Activated CD4-positive, alpha-beta memory T cell treated with anti-CD3 and anti-CD28 coated beads for 36 hours (primary cell): ENCODE results near the gene GPR162. TPM values are rescaled to one million over a fixed set of nuclear protein-coding genes. Genes with fewer than 3 reads are reported as not detected.

Experiments used
- CTCF ChIA-PET: fragments of 350-600 bp; sonication (Branson Sonifier 250); formaldehyde crosslinking; loops from one replicate; lab custom pipeline; 2021; ENCODE audit warnings: antibody characterized with exemption, inconsistent platforms; lab: Charles Lee
- POLR2A ChIA-PET: fragments of 350-600 bp; sonication (Branson Sonifier 250); formaldehyde crosslinking; loops from one replicate; lab custom pipeline; 2021; ENCODE audit warnings: antibody characterized with exemption; lab: Charles Lee
- DNase-seq: peaks from one replicate; pipeline ENCODE4 v3.0.0-alpha.2; 2020
- H3K27ac Mint-ChIP-seq: one replicate; pipeline ENCODE4 v1.8.0; 2021; ENCODE audit warnings: mixed read lengths
- H3K27me3 Mint-ChIP-seq: one replicate; pipeline ENCODE4 v1.8.0; 2021; ENCODE audit warnings: mixed read lengths
- H3K36me3 Mint-ChIP-seq: one replicate; pipeline ENCODE4 v1.8.0; 2021; ENCODE audit warnings: mixed read lengths
- H3K4me1 Mint-ChIP-seq: one replicate; pipeline ENCODE4 v1.8.0; 2021; ENCODE audit warnings: low read depth, mixed read lengths
- H3K4me3 Mint-ChIP-seq: one replicate; pipeline ENCODE4 v1.8.0; 2021; ENCODE audit warnings: mild to moderate bottlenecking, mixed read lengths
- H3K9me3 Mint-ChIP-seq: one replicate; pipeline ENCODE4 v1.8.0; 2021; ENCODE audit warnings: mixed read lengths
- intact Hi-C: fragments of 100-400 bp; cut with micrococcal nuclease; formaldehyde crosslinking; loops from one replicate; pipeline ENCODE4 v1.15.1; 2023
- total RNA-seq, 2 experiments: library from RNA; stranded (reverse); gene quantifications; one replicate each; pipeline ENCODE4 v1.2.3, GENCODE V29; 2021

GPR162 gene
- total RNA-seq, 2 experiments from 2014 or later = 0.31 TPM; not detected in 1

DNA sequence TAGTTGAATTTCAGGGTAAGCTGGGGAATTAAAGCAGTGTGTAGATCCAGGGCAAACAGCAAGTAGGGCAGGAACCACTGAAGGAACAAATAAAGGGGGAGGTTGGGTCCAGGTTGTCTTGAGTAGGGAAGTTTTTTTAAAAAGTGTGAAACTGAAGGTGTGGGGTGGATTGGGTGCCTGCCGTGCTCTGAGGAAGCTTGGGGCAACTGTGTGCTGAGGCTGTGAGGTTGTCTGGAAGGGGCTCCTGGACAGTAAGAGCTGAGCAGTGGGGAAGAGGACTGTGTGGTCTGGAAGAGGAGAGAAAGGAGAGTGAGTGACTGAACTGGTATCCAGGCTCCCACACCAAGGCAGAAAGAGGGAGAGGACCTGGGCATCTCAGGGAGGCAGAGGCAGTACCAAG, 10.9 kb upstream of the GPR162 start:
- intact Hi-C loops = no loop called here
- no peak overlapping the region for H3K4me3 Mint-ChIP-seq
- H3K4me1 Mint-ChIP-seq = peaks cover 13% of the 10 kb centered on the region
- H3K27ac Mint-ChIP-seq = peak overlapping the region; percentile 2
- H3K36me3 Mint-ChIP-seq = peaks cover 23% of the 10 kb centered on the region
- CTCF ChIA-PET = interaction anchor here (1.0 to 1.4 kb wide), 3 partner anchors 24 to 44 kb away, joined by 3 to 4 read pairs (median 4); no protein-coding TSS in a partner anchor
- H3K27me3 Mint-ChIP-seq = no peaks in the 10 kb centered on the region
- POLR2A ChIA-PET = interaction anchor here (1.2 to 1.5 kb wide), 3 partner anchors 17 to 57 kb away, joined by 3 read pairs; no protein-coding TSS in a partner anchor
- no peak for DNase-seq
- no peaks in the 10 kb centered on the region for H3K9me3 Mint-ChIP-seq

DNA sequence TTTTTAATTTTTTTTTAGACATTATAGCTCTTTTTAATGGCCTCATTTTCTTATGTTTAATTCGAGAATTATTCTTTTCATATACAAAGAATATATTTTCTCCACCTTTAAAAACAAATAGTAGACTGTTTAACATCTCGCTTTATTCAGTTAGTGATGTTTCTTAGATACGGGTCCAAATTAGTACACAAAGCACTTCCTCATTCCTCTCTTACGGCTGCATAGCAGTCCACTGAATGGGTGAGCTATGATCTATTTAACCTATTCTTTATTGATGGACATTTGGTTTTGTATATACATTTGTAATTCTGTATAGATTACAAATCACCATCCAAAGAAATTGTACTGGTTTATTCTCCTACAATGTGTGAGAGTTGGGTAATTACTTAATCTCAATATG, 8.3 kb upstream of the GPR162 start:
- ChIA-PET CTCF (interaction anchor here (0.6 to 1.8 kb wide), 5 partner anchors 10 to 478 kb away, joined by 3 to 7 read pairs (median 3); partner anchors contain the start of gene MLF2), POLR2A (interaction anchor here (0.7 kb wide), 1 partner anchor 105 kb away, joined by 3 read pairs; no protein-coding TSS in a partner anchor)
- H3K36me3 Mint-ChIP-seq = peaks cover 38% of the 10 kb centered on the region
- H3K4me1 Mint-ChIP-seq = peaks cover 13% of the 10 kb centered on the region
- intact Hi-C loops = no loop called here
- no peak for DNase-seq
- H3K4me3 Mint-ChIP-seq = no peak overlapping the region
- no peaks in the 10 kb centered on the region for H3K27me3 Mint-ChIP-seq
- no peaks in the 10 kb centered on the region for H3K9me3 Mint-ChIP-seq
- H3K27ac Mint-ChIP-seq = no peak overlapping the region

DNA sequence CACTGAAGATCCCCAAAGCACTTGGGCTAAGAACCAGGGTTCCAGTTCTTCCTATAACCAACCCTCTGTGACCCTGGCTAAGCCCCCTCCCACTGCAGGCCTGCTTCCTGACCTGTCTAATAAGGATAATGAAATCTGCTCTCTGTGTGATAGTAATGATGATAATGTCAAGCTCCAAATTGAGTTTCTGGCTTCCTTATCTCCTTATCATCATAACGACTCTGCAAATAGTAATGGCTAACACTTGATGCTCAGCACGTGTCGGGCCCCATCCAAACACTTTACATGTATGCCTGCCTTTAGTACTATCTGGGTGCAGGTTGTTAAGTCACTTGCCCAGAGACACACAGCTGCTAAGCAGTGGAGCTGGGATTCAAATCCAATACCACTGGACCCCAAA, 5.0 kb upstream of the GPR162 start:
- no peaks in the 10 kb centered on the region for H3K9me3 Mint-ChIP-seq
- no peak overlapping the region for H3K4me3 Mint-ChIP-seq
- H3K4me1 Mint-ChIP-seq = peaks cover 7% of the 10 kb centered on the region
- intact Hi-C loops = no loop called here
- DNase-seq = no peak
- CTCF ChIA-PET = interaction anchor here (1.2 to 1.4 kb wide), 2 partner anchors 8 to 63 kb away, joined by 4 to 6 read pairs; no protein-coding TSS in a partner anchor
- POLR2A ChIA-PET = no interaction called here
- no peaks in the 10 kb centered on the region for H3K27me3 Mint-ChIP-seq
- no peak overlapping the region for H3K27ac Mint-ChIP-seq
- peaks cover 38% of the 10 kb centered on the region for H3K36me3 Mint-ChIP-seq

DNA sequence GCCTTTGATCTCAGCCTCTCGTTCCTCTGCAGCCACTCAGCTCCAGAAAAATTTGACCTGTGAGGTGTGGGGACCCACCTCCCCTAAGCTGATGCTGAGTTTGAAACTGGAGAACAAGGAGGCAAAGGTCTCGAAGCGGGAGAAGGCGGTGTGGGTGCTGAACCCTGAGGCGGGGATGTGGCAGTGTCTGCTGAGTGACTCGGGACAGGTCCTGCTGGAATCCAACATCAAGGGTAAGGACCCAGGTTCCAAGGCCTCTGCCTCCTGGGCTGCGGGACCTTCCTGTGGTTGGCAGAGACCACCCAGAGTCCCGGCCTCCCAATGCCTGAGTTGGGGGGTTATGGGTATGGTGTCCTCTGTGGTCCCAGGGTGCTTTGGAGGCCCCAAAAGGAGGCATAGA, 4.5 kb upstream of the GPR162 start:
- no peak for DNase-seq
- intact Hi-C loops = no loop called here
- ChIA-PET POLR2A (no interaction called here), CTCF (interaction anchor here (1.2 to 1.4 kb wide), 2 partner anchors 8 to 63 kb away, joined by 4 to 6 read pairs; no protein-coding TSS in a partner anchor)
- H3K27ac Mint-ChIP-seq = no peak overlapping the region
- H3K9me3 Mint-ChIP-seq = no peaks in the 10 kb centered on the region
- H3K4me1 Mint-ChIP-seq = peaks cover 10% of the 10 kb centered on the region
- no peaks in the 10 kb centered on the region for H3K27me3 Mint-ChIP-seq
- H3K36me3 Mint-ChIP-seq = peaks cover 38% of the 10 kb centered on the region
- H3K4me3 Mint-ChIP-seq = no peak overlapping the region

DNA sequence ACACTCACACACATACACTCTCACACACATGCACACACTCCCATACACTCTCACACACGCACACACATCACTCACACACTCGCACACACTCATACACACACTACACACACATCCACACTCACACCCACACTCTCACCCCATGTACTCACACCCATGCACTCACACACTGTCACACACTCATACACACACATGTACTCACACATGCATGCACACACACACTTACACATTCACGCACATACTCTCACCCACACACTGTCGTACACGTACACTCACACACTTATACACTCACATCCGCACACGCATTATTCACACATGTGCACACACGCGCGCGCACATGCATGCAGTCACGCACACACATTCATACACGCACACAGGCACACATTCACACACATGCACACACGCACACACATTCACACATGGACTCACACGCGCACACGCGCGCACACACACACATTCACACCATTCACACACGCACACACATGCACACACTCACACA, 3.9 kb upstream of the GPR162 start:
- Mint-ChIP-seq H3K4me3 (no peak overlapping the region), H3K27me3 (no peaks in the 10 kb centered on the region), H3K27ac (no peak overlapping the region), H3K9me3 (no peaks in the 10 kb centered on the region), H3K36me3 (peaks cover 38% of the 10 kb centered on the region), H3K4me1 (peaks cover 11% of the 10 kb centered on the region)
- POLR2A ChIA-PET = no interaction called here
- intact Hi-C loops = no loop called here
- no peak for DNase-seq
- CTCF ChIA-PET = no interaction called here

DNA sequence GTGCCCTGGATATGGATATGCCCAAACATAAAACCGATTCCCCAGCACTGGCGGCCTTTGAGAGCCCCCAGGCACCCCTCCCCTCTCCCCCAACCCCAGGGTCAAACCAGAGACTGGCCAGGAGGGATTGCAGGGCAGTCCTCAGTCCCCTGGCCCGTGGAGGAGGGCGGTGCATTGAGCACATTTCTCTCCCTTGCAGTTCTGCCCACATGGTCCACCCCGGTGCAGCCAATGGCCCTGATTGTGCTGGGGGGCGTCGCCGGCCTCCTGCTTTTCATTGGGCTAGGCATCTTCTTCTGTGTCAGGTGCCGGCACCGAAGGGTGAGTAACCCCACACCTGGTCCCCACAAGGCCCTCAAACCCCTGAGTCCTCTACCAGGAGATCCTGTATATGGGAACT, 3.4 kb upstream of the GPR162 start:
- ChIA-PET CTCF (no interaction called here), POLR2A (no interaction called here)
- no peak for DNase-seq
- intact Hi-C loops = no loop called here
- Mint-ChIP-seq H3K9me3 (no peaks in the 10 kb centered on the region), H3K4me3 (no peak overlapping the region), H3K36me3 (peaks cover 38% of the 10 kb centered on the region), H3K27ac (no peak overlapping the region), H3K4me1 (peaks cover 11% of the 10 kb centered on the region), H3K27me3 (no peaks in the 10 kb centered on the region)

DNA sequence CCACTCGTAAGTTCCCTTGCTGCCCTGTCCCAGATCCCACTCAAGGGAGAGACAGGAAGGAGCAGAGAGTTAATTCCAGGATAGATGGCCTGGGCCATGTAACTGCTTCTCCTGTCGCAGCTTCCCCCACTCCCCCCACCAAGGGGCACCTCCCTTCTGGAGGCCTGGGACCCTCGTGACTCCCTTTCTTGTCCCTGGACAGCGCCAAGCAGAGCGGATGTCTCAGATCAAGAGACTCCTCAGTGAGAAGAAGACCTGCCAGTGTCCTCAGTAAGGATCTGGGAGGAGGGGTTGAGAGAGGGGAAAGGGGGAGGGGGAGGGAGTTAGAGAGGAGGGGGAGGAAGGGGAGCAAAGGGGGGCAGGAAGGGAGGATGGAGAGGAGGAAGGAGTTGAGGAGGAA, 3.0 kb upstream of the GPR162 start:
- Mint-ChIP-seq H3K27ac (no peak overlapping the region), H3K27me3 (no peaks in the 10 kb centered on the region), H3K9me3 (no peaks in the 10 kb centered on the region), H3K36me3 (peaks cover 38% of the 10 kb centered on the region), H3K4me1 (peaks cover 11% of the 10 kb centered on the region), H3K4me3 (no peak overlapping the region)
- intact Hi-C loops = no loop called here
- no peak for DNase-seq
- ChIA-PET POLR2A (no interaction called here), CTCF (no interaction called here)

DNA sequence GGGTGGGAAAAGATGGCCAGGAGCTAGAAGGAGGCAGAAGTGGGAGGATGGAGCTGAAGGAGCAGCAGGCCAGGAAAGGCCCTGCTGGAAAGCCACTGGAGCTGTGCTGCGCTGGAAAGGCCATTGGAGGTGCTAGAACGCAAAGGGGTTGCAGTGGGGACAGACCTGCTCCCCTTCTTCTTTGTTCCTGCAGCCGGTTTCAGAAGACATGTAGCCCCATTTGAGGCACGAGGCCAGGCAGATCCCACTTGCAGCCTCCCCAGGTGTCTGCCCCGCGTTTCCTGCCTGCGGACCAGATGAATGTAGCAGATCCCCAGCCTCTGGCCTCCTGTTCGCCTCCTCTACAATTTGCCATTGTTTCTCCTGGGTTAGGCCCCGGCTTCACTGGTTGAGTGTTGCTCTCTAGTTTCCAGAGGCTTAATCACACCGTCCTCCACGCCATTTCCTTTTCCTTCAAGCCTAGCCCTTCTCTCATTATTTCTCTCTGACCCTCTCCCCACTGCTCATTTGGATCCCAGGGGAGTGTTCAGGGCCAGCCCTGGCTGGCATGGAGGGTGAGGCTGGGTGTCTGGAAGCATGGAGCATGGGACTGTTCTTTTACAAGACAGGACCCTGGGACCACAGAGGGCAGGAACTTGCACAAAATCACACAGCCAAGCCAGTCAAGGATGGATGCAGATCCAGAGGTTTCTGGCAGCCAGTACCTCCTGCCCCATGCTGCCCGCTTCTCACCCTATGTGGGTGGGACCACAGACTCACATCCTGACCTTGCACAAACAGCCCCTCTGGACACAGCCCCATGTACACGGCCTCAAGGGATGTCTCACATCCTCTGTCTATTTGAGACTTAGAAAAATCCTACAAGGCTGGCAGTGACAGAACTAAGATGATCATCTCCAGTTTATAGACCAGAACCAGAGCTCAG, 2.3 kb upstream of the GPR162 start:
- no peak overlapping the region for H3K4me3 Mint-ChIP-seq
- POLR2A ChIA-PET = interaction anchor here (1.3 kb wide), 1 partner anchor 67 kb away, joined by 3 read pairs; the partner anchor contains the start of gene MLF2
- peaks cover 11% of the 10 kb centered on the region for H3K4me1 Mint-ChIP-seq
- CTCF ChIA-PET = interaction anchor here (3.4 to 7.0 kb wide), 2 partner anchors 27 to 66 kb away, joined by 12 to 91 read pairs; partner anchors contain the start of gene MLF2
- H3K27me3 Mint-ChIP-seq = peaks cover 3% of the 10 kb centered on the region
- intact Hi-C loops = no loop called here
- DNase-seq = no peak
- H3K36me3 Mint-ChIP-seq = peaks cover 31% of the 10 kb centered on the region
- no peaks in the 10 kb centered on the region for H3K9me3 Mint-ChIP-seq
- no peak overlapping the region for H3K27ac Mint-ChIP-seq

DNA sequence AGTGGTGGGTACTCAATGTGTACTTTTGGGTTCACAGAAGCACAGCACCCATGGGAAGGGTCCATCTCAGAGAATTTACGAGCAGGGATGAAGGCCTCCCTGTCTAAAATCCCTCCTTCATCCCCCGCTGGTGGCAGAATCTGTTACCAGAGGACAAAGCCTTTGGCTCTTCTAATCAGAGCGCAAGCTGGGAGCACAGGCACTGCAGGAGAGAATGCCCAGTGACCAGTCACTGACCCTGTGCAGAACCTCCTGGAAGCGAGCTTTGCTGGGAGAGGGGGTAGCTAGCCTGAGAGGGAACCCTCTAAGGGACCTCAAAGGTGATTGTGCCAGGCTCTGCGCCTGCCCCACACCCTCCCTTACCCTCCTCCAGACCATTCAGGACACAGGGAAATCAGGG, 1.5 kb upstream of the GPR162 start:
- peaks cover 11% of the 10 kb centered on the region for H3K4me1 Mint-ChIP-seq
- intact Hi-C loops = no loop called here
- CTCF ChIA-PET = interaction anchor here (1.0 to 7.0 kb wide), 4 partner anchors 15 to 67 kb away, joined by 3 to 91 read pairs (median 10); partner anchors contain the start of gene MLF2
- peaks cover 3% of the 10 kb centered on the region for H3K27me3 Mint-ChIP-seq
- H3K9me3 Mint-ChIP-seq = no peaks in the 10 kb centered on the region
- H3K36me3 Mint-ChIP-seq = peaks cover 27% of the 10 kb centered on the region
- POLR2A ChIA-PET = interaction anchor here (0.5 to 1.3 kb wide), 2 partner anchors 67 to 445 kb away, joined by 3 to 4 read pairs; partner anchors contain the start of genes MLF2 and SCNN1A
- H3K4me3 Mint-ChIP-seq = no peak overlapping the region
- DNase-seq = no peak
- H3K27ac Mint-ChIP-seq = no peak overlapping the region

DNA sequence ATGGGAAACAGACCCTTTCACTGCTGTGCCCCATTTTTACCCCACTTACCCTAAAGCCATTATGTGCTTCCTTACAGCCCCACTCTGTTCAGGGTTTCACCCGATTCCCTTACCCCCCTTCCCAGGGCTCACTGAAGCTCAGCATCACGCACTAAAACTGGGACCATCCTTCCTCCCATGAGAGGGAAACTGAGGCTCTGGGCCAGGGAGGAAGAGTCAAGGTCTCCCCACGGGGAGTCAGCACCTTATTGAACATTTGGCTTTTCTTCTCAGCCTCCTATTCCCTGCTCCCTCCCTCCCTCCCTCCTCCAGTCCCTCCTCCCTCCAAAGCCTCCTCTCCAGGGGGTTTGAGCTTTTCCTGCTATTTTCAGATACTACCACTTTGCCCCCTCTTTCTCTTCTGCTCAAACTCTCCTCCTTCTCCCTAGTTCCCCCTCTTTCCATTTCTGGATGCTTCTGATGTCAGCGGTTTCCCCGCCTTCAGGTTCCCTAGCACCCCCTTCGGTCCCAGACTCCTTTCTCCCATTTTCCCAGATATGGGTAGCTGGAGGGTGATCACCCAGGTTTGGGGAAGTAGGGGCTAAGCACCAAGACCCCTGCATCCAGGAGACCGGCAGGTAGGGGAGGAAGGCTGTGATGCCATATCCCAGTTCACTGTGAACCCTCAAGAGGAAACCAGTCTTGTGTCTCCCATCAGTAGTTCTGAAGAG, 960 bp downstream of the GPR162 start:
- H3K4me3 Mint-ChIP-seq = no peak overlapping the region
- CTCF ChIA-PET = interaction anchor here (1.1 to 7.0 kb wide), 5 partner anchors 8 to 69 kb away, joined by 3 to 91 read pairs (median 12); partner anchors contain the start of gene MLF2
- H3K27me3 Mint-ChIP-seq = peaks cover 19% of the 10 kb centered on the region
- peaks cover 18% of the 10 kb centered on the region for H3K4me1 Mint-ChIP-seq
- H3K27ac Mint-ChIP-seq = no peak overlapping the region
- no peak for DNase-seq
- intact Hi-C loops = no loop called here
- H3K9me3 Mint-ChIP-seq = no peaks in the 10 kb centered on the region
- POLR2A ChIA-PET = no interaction called here
- H3K36me3 Mint-ChIP-seq = peaks cover 14% of the 10 kb centered on the region

DNA sequence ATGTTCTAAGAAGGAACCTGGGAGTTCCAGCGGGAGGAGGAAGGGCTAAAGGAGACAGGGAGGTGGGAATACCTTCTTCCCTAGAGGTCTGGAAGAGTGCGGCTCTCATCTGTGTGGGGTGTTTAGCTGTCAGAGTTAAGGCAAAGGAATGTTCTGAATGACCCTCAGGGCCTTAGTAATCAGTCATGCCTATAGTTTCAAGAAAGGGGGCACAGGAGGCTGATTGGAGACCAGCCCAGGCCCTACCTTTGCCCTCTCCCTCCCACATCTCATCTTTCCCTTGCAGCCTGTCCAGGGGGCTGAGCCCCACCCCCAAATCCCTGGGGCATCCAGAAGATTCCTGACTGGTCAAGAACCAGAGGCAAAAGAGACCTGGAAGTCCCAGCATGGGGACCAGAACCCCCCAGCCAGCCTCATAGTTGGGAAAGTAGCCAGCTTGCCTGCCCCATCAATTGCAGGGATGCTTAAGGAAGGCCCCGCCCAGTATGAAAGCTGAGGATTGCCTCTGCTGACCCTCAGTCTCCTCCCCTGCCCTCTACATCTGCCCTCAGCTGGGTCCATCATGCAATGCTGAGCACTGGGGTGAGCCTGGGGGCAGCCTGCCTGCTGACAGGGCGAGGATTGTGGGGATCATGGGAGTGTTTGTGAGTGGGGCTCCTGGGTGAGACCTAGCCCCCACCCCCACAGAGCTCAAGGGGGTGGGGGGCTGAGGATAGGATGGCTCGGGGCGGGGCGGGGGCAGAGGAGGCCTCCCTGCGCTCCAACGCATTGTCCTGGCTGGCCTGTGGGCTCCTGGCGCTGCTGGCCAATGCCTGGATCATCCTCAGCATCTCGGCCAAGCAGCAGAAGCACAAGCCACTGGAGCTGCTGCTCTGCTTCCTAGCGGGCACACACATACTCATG, 1.8 kb downstream of the GPR162 start:
- CTCF ChIA-PET = interaction anchor here (1.3 to 7.0 kb wide), 6 partner anchors 12 to 202 kb away, joined by 4 to 91 read pairs (median 8); partner anchors contain the start of gene MLF2
- peaks cover 21% of the 10 kb centered on the region for H3K4me1 Mint-ChIP-seq
- H3K4me3 Mint-ChIP-seq = no peak overlapping the region
- H3K27ac Mint-ChIP-seq = no peak overlapping the region
- POLR2A ChIA-PET = no interaction called here
- no peaks in the 10 kb centered on the region for H3K9me3 Mint-ChIP-seq
- H3K27me3 Mint-ChIP-seq = peaks cover 22% of the 10 kb centered on the region
- peaks cover 7% of the 10 kb centered on the region for H3K36me3 Mint-ChIP-seq
- DNase-seq = no peak
- intact Hi-C loops = no loop called here
